Progenitor cell of endocrine pancreas (in vitro differentiated cells): ENCODE data around the gene DELE1. TPM values are rescaled to one million over a fixed set of nuclear protein-coding genes. Genes with fewer than 3 reads are reported as not detected.

Experiments used
- DNase-seq: peaks from one replicate; pipeline ENCODE4 v3.0.0; 2021; ENCODE audit warnings: low spot score; ENCODE audit not compliant: unreplicated experiment
- H3K27ac Mint-ChIP-seq: 2 replicates; pipeline ENCODE4 v1.8.0; 2021; ENCODE audit warnings: mild to moderate bottlenecking, moderate library complexity, mixed read lengths
- H3K27me3 Mint-ChIP-seq: 2 replicates; pipeline ENCODE4 v1.8.0; 2021; ENCODE audit warnings: mixed read lengths
- H3K36me3 Mint-ChIP-seq: 2 replicates; pipeline ENCODE4 v1.8.0; 2022; ENCODE audit warnings: mixed read lengths; ENCODE audit not compliant: insufficient read depth
- H3K4me1 Mint-ChIP-seq: 2 replicates; pipeline ENCODE4 v1.8.0; 2021; ENCODE audit warnings: low read depth, mixed read lengths
- H3K4me3 Mint-ChIP-seq: 2 replicates; pipeline ENCODE4 v1.8.0; 2021; ENCODE audit warnings: low read depth, mild to moderate bottlenecking, moderate library complexity, mixed read lengths
- H3K9me3 Mint-ChIP-seq: 2 replicates; pipeline ENCODE4 v1.8.0; 2021; ENCODE audit warnings: low read depth, mixed read lengths
- total RNA-seq: library from RNA; stranded (reverse); gene quantifications from 2 replicates; pipeline ENCODE4 v1.2.1, GENCODE V29; 2021
- TF ChIP-seq, protein P1 (sequence below): fragments of 200-600 bp; sonication (generic); IDR thresholded peaks from one replicate; pipeline ENCODE4 v1.5.0; 2021; ENCODE audit warnings: antibody characterized with exemption, mild to moderate bottlenecking; ENCODE audit not compliant: unreplicated experiment

The DELE1 gene
- total RNA-seq, 1 donor from 2014 or later: 86.1 TPM

DNA sequence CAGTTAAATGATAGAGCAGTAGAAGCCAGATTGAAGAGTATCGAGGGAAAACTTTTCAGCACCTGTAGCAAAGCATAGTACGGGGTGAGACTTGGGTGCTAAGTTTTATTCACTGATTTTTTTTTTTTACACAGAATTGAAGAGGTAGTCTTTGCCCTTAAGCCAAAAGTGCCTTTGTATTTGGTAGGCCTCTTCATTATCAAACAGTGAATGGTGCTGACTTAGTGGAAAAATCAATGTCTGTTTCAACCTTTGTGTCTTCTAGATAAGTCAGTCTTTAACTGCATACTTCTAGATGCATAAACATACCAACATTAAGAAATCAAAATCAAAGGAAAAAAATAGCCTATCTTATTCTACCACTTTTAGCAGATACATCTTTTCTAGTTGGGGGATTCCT lies 59.0 kb downstream of the DELE1 start:
- TF ChIP-seq, protein P1, sequence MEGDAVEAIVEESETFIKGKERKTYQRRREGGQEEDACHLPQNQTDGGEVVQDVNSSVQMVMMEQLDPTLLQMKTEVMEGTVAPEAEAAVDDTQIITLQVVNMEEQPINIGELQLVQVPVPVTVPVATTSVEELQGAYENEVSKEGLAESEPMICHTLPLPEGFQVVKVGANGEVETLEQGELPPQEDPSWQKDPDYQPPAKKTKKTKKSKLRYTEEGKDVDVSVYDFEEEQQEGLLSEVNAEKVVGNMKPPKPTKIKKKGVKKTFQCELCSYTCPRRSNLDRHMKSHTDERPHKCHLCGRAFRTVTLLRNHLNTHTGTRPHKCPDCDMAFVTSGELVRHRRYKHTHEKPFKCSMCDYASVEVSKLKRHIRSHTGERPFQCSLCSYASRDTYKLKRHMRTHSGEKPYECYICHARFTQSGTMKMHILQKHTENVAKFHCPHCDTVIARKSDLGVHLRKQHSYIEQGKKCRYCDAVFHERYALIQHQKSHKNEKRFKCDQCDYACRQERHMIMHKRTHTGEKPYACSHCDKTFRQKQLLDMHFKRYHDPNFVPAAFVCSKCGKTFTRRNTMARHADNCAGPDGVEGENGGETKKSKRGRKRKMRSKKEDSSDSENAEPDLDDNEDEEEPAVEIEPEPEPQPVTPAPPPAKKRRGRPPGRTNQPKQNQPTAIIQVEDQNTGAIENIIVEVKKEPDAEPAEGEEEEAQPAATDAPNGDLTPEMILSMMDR: no peak
- Mint-ChIP-seq H3K27me3 (no peaks in the 10 kb centered on the region), H3K9me3 (no peaks in the 10 kb centered on the region), H3K4me1 (peaks cover 16% of the 10 kb centered on the region), H3K4me3 (no peak overlapping the region), H3K36me3 (peaks cover 43% of the 10 kb centered on the region), H3K27ac (peak overlapping the region; percentile 86)
- no peak for DNase-seq

DNA sequence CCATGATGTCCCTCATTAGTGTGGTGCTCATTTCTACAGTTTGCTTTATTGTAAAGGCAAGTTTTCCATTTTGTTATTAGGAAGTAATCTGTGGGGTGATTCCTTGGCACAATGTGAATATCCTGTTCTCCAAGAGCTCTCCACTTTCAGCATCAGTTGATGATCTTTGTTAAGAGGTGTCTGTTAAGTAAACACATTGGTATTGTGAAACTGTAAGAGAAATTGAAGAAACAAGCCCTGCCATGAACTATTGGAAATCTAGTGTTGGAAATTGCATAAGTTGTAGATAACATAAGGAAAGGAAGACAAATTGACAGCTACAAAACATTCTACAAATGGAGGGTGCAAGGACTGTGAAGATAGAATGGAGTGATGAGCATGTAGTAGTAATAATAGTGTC lies 62.4 kb downstream of the DELE1 start:
- Mint-ChIP-seq H3K9me3 (no peaks in the 10 kb centered on the region), H3K4me3 (no peak overlapping the region), H3K27ac (no peak overlapping the region), H3K27me3 (no peaks in the 10 kb centered on the region), H3K36me3 (peaks cover 36% of the 10 kb centered on the region), H3K4me1 (peaks cover 13% of the 10 kb centered on the region)
- DNase-seq: no peak
- TF ChIP-seq, protein P1: no peak

DNA sequence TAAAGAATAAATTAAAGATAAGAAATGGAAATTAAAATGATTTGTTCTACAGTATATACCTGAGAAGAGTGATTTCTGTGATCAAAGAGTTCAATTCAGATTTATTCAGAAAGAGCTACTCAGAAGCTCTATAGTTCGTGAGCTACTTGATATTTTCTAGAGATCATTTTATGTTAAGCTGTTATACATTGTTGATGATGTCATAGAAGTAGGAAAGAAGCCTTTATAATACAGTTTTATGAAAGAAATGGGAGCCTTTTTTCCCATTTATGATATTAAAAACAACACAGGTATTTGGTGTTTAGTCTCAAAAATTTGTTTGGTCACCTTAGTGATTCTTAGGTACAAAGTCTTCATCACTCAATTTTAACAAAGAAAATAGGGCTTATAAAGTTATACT lies 66.0 kb downstream of the DELE1 start:
- Mint-ChIP-seq H3K27me3 (no peaks in the 10 kb centered on the region), H3K36me3 (peaks cover 32% of the 10 kb centered on the region), H3K4me3 (no peak overlapping the region), H3K4me1 (peaks cover 10% of the 10 kb centered on the region), H3K9me3 (no peaks in the 10 kb centered on the region), H3K27ac (no peak overlapping the region)
- TF ChIP-seq, protein P1: no peak
- DNase-seq: no peak

Other genes starting within 250 kb of the DELE1 start
- 6.2 and 6.4 TPM in 2 replicates for gene ARAP3, start 241.6 kb upstream of the DELE1 start, total RNA-seq
- 5.5 and 6.3 TPM in 2 replicates for gene PCDH1, start 45.5 kb upstream of the DELE1 start, total RNA-seq
- gene PCDH12, start 34.3 kb downstream of the DELE1 start, total RNA-seq: not detected in 2 replicates
- gene RNF14, start 45.2 kb downstream of the DELE1 start, total RNA-seq: 35.5 and 37.3 TPM in 2 replicates
- 113 and 115 TPM in 2 replicates for gene GNPDA1, start 89.2 kb downstream of the DELE1 start, total RNA-seq
- 228 and 247 TPM in 2 replicates for gene NDFIP1, start 184.9 kb downstream of the DELE1 start, total RNA-seq